ENCODE results near the gene ST6GAL1.
"Not testable (repeated sequence)": the region's sequence is repeated elsewhere in the genome, so short reads cannot be mapped to it uniquely, and the experiment has no call there.

The ST6GAL1 gene

DNA sequence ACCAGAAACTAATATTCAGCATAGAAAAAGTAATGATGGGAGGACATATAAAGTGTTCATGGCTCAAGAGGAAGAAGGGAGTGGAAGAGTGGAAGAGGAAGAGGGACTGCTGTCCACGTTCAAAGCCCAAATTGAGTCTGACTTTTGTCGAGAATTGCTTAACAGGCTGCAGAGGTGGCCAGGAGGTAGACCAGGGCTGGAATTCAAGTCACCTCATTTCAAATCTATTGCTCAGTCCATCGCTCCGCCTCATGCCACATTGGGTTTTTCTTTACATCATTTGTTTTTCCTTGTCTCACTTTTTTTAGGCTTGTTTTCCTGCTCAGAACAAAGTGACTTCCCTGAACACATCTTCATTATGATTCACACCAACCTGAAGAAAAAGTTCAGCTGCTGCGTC, 112.0 kb downstream of the ST6GAL1 start:
- DNase-seq (ENCODE audit: extremely low read depth in 1 of 2, low read depth in 1 of 2) = no peak

DNA sequence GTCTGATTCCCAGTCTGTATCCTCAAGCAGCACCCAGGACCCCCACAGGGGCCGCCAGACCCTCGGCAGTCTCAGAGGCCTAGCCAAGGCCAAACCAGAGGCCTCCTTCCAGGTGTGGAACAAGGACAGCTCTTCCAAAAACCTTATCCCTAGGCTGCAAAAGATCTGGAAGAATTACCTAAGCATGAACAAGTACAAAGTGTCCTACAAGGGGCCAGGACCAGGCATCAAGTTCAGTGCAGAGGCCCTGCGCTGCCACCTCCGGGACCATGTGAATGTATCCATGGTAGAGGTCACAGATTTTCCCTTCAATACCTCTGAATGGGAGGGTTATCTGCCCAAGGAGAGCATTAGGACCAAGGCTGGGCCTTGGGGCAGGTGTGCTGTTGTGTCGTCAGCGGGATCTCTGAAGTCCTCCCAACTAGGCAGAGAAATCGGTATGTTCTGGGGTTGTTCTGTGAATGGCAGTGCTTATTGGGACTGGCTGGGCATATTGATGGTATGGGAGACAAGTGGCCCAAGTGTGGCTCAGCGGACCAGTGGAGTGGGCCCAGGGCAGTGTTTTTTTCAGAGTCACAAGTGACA, 112.6 kb downstream of the ST6GAL1 start:
- DNase-seq (ENCODE audit: extremely low read depth in 1 of 2, low read depth in 1 of 2) = no peak

DNA sequence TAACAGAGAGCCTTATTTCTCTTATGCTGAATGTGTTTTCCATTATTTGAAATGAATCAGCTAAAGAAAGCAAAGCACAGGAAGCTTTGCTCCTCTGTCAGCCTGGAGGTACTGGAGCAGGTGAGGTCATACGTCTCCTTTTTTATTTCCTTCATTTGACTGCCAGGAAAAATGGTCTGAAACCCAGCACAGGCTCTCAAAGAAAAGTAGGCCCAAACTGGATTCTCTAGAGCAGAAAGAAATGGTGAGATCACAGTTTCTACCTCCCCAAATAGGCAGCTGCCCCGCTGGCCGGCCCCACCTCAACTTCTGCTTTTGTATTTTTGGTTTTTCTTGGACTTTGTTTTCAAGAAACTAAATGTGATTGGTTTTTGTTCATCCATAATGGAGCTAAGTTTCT, 113.9 kb downstream of the ST6GAL1 start:
- DNase-seq (ENCODE audit: extremely low read depth in 1 of 2, low read depth in 1 of 2) = no peak

DNA sequence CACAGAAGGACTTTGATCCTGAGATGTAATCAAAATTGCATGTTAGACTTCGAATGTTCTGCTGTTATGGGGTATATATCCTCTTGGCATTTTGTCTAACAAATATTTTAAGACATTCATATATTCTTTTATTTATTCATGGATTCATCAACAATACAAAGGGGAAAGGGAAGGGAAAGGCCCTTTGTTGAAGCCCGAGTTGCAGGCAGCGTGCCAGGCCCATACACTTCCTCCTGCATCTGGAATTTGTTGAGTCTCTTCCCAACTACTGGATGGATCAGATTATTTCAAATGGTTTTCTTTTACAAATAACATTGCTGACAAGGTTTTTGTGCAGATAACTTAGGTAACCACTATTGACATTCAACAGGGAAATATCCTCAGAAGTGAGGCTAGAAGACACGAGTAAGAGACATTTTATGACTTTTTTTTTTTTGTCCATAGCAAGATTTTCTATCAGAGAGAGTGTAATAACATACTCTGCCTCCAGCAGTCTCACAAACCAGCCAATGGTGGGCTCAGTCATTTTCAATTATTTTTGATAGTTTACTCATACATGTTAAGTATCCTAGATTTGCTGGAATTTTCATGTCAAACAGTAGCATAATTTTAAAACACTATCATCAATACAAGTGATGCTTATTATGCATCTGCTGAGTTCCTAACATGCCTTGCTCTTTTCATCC, 114.7 kb downstream of the ST6GAL1 start:
- DNase-seq (ENCODE audit: extremely low read depth in 1 of 2, low read depth in 1 of 2) = no peak

DNA sequence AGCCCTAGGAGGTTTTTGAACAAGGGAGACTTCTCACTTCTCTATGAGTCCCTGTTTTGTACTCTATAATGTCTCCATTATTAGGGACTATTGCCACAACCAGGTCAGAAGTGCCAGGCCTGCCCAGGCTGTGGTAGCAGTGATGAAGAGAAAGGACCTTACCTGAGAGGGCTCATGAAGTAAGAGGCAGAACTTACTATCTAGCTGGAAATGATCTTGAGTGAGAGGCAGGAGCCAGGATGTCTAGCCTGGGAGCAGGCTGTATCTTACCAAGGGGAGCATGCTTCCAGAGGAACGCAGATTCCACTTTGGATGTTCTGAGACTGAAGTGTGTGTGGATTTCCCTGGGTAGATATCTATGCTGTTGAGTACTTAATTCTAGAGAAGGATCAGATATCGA, 115.7 kb downstream of the ST6GAL1 start:
- no peak for DNase-seq (ENCODE audit: extremely low read depth in 1 of 2, low read depth in 1 of 2)

DNA sequence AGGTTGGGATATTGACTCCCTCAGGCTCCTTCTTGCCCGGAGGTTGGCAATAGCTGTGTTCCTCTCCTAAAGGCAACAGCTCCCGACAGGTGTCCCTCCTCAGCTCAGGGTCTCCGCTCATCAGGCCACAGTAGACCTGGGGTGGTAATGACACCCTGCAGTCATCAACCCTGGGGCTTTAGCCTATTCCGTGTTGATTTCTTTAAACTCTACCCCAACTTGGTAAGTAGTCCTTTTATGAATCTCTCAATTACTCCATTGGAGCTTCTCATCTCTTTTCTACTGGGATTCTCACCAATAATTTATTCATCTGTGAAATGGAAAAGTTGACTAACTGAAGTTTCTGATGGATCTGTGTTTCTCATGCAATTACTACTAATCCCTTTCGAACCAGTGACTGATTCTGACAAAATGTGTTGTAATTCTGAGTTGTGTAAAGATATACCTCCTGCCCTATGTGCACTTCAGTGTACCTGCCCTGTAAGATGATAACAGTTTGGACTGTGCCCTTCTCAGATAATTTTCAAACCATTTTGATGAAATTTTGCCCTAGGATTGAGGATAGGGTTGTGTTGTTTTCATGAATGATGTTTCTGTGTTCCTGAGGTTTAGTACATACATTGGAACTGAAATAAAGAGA, 119.3 kb downstream of the ST6GAL1 start:
- DNase-seq (ENCODE audit: extremely low read depth in 1 of 2, low read depth in 1 of 2) = no peak

DNA sequence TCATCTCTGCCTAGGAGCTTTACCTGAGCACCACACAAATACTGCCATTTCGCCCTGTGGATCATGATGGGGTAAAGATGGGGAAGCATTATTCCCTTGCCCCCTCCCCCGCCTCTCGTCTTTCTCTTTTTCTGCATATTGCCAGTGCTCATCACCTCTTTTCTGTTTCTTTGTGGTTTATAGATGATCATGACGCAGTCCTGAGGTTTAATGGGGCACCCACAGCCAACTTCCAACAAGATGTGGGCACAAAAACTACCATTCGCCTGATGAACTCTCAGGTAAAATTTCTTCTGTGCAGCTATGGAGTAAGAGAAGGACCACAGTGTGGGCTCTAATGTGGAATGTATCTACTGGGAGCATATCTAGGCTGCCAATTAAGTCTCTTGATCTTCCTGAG, 120.7 kb downstream of the ST6GAL1 start:
- no peak for DNase-seq (ENCODE audit: extremely low read depth in 1 of 2, low read depth in 1 of 2)

DNA sequence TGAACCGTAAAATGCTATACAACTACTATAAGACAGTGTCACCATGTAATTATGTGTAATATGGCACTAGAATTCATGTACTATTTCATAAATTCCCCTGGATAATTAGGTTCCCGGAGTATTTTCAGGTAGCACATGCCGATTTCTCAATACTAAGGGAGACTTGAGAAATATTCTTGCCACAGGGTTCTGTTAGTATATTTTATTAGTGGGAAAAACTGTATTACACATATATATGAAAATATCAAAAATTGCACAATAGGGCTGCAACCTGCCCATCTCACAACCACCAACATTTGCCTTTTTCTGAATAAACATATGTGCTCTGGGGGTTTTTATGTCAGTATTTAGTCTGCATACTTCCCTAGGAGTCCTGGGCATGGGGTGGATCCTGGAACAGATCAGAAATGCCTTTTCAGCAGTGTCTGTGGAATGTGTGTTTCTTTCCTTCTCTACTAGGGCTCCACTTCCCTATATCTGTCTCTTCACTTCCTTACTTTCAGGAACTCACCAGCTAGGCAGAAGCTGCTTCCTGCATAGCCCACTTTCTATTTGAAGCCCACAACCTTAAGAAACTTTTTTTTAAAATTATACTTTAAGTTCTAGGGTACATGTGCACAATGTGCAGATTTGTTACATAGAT, 121.5 kb downstream of the ST6GAL1 start:
- no peak for DNase-seq (ENCODE audit: extremely low read depth in 1 of 2, low read depth in 1 of 2)

DNA sequence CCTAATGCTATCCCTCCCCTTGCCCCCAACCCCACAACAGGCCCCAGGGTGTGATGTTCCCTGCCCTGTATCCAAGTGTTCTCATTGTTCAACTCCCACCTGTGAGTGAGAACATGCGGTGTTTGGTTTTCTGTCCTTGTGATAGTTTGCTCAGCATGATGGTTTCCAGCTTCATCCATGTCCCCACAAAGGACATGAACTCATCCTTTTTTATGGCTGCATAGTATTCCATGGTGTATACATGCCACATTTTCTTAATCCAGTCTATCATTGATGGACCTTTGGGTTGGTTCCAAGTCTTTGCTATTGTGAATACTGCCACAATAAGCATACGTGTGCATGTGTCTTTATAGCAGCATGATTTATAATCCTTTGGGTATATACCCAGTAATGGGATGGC, 122.1 kb downstream of the ST6GAL1 start:
- not testable (repeated sequence) for DNase-seq (ENCODE audit: extremely low read depth in 1 of 2, low read depth in 1 of 2)

DNA sequence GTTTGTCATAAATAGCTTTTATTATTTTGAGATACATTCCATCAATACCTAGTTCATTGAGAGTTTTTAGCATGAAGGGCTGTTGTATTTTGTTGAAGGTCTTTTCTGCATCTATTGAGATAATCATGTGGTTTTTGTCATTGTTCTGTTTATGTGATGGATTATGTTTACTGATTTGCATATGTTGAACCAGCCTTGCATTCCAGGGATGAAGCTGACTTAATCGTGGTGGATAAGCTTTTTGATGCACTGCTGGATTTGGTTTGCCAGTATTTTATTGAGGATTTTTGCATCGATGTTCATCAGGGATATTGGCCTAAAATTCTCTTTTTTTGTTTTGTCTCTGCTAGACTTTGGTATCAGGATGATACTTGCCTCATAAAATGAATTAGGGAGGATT, 124.1 kb downstream of the ST6GAL1 start:
- not testable (repeated sequence) for DNase-seq (ENCODE audit: extremely low read depth in 1 of 2, low read depth in 1 of 2)

DNA sequence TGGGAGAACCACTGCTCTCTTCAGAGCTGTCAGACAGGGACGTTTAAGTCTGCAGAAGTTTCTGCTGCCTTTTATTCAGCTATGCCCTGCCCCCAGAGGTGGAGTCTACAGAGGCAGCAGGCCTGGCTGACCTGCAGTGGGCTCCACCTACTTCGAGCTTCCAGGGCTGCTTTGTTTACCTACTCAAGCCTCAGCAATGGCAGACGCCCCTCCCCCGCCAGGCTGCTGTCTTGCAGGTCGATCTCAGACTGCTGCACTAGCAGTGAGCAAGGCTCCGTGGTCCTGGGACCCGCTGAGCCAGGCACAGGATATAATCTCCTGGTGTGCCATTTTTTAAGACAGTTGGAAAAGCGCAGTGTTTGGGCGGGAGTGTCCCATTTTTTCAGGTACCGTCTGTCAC, 127.5 kb downstream of the ST6GAL1 start:
- DNase-seq (ENCODE audit: extremely low read depth in 1 of 2, low read depth in 1 of 2) = not testable (repeated sequence)

DNA sequence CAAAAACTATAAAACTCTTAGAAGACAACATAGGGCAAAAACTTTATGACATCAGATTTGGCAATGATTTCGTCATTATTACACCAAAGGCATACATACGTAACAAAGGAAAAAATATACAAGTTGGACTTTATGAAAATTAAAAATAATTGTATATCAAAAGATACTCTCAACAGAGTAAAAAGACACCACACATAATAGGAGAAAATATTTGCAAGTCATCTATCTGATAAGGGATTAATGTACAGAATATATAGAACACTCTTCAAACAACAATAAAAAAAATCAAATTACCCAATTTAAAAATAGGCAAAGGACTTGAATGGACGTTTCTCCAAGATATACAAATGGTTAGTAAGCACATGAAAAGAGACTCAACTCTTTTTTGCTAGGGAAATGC, 131.4 kb downstream of the ST6GAL1 start:
- no peak for DNase-seq (ENCODE audit: extremely low read depth in 1 of 2, low read depth in 1 of 2)

DNA sequence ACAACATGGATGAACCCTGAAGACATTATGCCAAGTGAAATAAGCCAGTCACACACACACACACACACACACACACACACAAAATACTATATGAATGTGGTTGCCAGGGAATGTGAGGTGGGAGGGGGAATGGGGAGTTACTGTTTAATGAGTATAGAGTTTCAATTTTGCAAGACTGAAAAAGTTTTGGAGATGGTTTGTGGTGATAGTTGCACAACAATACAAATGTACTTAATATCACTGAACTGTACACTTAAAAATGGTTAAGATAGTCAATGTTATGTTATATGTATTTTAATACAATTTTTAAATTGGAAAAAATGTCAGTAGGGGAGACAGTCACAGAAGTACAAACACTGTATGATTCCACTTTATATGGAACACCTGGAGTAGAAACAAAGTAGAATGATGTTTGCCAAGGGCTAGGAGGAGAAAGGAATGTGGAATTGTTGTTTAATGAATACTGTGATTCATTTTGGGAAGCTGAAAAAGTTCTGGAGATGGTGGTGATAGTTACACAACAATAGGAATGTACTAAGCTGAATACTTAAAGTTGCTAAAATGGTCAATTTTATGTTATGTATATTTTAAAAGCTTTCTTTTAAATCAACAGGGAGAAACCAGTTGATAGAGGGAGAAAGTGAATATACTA, 132.3 kb downstream of the ST6GAL1 start:
- no peak for DNase-seq (ENCODE audit: extremely low read depth in 1 of 2, low read depth in 1 of 2)

DNA sequence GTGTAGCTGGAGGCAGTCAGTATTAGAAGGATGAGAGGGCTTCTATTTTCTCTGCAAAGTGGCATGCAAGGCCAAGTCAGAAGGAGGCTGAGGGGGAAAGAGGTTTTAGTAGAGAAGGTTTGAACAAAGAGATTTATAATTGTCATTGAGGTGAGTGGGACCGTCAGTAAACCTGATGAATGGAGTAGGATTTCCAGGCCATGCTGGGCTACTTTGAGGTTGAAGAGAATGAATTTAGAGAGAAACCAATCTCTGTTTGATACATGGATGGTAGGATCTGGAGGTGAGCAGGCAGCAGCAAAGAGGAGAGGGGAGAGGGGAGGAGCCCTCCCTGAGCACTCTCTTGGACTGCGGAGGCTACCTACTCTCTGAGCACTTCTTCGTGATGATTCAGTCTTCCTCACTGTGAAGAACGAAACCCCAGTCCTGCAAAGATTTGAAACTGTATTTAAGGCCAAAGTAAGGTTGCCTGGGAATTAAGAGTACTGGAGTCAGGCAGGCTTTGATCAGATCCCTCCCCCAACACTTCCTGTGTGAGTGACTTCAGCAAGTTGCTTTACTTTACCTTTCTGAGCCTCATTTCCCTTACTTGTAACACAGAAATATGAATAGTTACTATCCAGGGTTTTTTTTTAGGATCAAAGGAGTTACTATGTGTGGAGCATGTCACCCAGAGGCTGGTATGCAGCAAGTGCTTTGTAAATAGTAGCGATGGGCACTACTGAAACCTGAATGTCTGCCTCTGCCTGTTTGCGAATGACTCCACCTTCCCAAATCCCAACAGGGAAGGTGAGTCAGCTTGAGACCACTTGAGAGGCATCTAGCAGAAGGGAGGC, 133.2 kb downstream of the ST6GAL1 start:
- DNase-seq (ENCODE audit: extremely low read depth in 1 of 2, low read depth in 1 of 2) = no peak

DNA sequence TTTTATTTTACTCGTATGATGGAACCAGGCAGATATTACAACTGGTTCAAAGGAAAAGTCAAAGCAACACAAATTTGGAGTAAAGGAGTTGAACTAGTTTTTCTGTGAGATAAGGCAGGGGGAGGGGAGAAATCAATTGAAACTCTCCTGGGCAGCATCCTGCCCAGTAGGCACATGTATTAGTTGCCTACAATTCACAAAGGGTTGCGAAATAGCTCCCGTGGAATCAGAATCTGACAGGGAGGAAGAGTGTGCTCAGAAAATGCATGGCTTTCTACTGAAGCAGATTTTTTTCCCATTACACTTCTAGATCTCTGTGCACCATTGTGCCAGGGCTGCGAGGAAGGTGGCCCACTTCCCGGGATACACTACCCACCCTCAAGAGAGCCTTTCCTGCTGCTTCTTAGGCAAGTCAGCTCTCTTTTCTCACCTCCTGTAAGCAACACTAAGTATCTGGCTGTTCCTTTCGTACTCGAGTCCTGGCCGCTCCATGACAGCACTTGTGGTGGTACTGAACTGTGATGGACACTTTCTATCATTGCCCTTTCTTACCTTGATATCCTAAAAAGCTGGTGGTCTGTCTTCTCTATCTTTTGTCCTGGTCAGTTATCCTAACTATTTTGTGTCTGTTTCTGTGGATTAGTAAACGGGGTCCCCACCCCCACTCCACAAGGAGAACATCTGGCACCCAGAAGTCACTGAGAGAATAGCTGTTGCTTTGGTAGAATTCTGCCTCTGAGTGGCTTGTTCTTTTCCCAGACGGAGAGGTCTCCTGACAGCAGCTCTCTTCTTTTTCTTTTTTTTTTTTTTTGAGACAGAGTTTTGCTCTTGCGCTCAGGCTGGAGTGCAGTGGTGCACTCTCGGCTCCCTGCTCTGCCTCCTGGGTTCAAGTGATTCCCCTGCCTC, 134.1 kb downstream of the ST6GAL1 start:
- no peak for DNase-seq (ENCODE audit: extremely low read depth in 1 of 2, low read depth in 1 of 2)

DNA sequence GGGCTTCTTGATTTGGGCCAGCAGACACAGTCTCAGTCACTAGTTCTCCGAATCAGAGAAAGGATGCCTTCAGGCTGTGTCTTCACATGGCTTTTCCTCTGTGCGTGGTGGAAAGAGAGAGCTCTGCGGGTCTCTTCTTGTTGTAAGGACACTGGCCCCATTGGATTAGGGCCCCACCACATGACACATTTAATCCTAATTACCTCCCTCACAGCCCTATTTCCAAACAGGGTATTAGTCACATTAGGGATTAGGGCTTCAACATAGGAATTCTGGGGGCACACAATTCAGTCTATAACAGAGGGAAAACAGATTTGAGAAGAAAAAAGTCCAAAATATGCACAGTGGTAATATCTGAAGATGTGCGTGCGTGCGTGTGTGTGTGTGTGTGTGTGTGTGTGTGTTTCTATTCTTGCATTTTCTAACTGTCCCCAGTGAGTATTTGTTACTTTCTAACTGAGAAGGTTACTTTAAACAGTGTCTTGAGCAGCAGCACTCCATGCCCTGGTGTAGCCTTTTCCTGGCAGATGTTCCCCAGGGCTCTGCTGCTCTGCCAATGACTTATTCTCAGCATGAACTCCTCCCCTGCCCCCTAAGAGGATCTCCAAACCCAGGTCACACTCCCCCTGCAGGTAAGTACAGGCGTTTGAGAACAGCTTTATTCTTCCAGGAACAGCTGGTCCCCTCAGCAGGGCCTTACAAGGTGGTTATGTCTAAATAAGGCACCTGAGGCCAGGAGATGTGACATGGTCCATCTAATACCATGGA, 136.1 kb downstream of the ST6GAL1 start:
- peak in 1 of 2 donors; percentile 14 for DNase-seq (ENCODE audit: extremely low read depth in 1 of 2, low read depth in 1 of 2)

DNA sequence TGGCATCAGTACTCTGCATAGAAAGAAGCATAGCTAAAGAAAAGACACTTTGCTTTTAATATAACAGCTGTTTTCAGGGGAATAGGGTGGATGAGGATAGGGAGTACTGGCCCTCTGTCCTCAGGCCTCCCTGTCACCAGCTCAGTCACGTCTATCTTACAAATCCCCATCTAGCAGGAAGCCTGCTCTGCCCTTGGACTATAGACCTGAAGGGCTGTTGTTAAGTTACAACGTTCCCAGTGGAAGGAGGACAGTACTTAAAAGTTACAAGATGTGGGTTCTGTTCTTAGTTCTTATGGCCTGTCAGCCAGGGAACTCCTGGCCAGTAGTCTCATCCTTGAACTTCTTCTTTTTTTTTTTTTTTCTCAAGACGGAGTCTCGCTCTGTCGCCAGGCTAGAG, 138.5 kb downstream of the ST6GAL1 start:
- DNase-seq (ENCODE audit: extremely low read depth in 1 of 2, low read depth in 1 of 2) = no peak

DNA sequence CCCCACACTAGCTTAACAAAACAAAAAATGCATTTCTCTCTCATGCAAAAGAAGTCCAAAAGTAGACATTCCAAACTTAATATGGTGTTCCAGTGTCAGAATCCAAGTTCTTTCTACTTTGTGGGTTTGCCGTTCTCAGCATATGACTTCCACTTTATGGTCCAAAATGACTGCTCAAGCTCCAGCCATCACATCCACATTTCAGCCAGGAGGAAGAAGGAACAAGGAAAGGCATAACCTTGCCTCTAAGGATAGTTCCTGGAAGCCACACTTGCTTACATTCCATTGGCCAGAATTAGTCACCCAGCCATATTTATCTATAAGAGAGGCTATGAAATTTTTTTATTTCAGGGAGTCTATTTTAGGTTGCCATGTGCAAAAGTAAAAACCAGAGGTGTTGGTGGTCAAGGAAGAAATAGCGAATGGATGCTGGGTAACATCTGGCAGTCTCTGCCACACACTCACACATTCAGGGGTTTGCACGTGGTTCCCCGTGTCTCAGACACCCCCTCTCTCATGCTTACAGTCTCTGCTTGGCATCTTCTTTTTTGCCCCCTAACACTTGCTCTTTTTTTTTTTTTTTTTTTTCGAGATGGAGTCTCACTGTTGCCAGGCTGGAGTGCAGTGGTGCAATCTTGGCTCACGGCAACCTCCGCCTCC, 139.7 kb downstream of the ST6GAL1 start:
- DNase-seq (ENCODE audit: extremely low read depth in 1 of 2, low read depth in 1 of 2) = no peak

Measured in stimulated activated CD8-positive, alpha-beta memory T cell treated with anti-CD3 and anti-CD28 coated beads, Interleukin-7, amount 100 ng/mL, for 48 hours (primary cell).